Esophagus muscularis mucosa (tissue), 4 donors: Measurements from ENCODE around the gene LIMCH1. TPM values are rescaled to one million over a fixed set of nuclear protein-coding genes. Genes with fewer than 3 reads are reported as not detected.

Experiments used
- DNase-seq: peaks from one replicate; pipeline ENCODE4 v3.0.0-alpha.2; 2017; ENCODE audit errors: extremely low spot score
- H3K27ac ChIP-seq, 4 donors: fragments of 200-600 bp; sonication (generic); replicated peaks in 1 of 4; 1 replicate in 3 of 4; 2 replicates in 1 of 4; pipeline ENCODE4 v1.5.1; 2016 to 2019; ENCODE audit warnings: mild to moderate bottlenecking in 1 of 4
- H3K27me3 ChIP-seq, 4 donors: fragments of 200-600 bp; sonication (generic); one replicate each; pipeline versions ENCODE4 v1.5.1 to v1.6.0; 2016 to 2019
- H3K36me3 ChIP-seq, 4 donors: fragments of 200-600 bp; sonication (generic); one replicate each; pipeline ENCODE4 v1.5.1; 2016 to 2019
- H3K4me1 ChIP-seq, 4 donors: fragments of 200-600 bp; sonication (generic); one replicate each; pipeline ENCODE4 v1.5.1; 2016 to 2019
- H3K4me3 ChIP-seq, 4 donors: fragments of 200-600 bp; sonication (generic); 1 replicate in 2 of 4; 2 replicates in 2 of 4; pipeline ENCODE4 v1.5.1; 2016 to 2019; ENCODE audit warnings: mild to moderate bottlenecking in 4 of 4, moderate library complexity in 1 of 4
- H3K9me3 ChIP-seq, 4 donors: fragments of 200-600 bp; sonication (generic); 1 replicate in 3 of 4; 2 replicates in 1 of 4; pipeline ENCODE4 v1.5.1; 2016 to 2019
- EP300 ChIP-seq: sonication (generic); formaldehyde crosslinking; IDR thresholded peaks from one replicate; pipeline ENCODE4 v1.6.1; 2017; ENCODE audit warnings: antibody characterized with exemption
- POLR2A ChIP-seq: fragments of 450-650 bp; IDR thresholded peaks from one replicate; pipeline ENCODE4 v1.6.1; 2017; ENCODE audit warnings: antibody characterized with exemption, moderate library complexity, mild to moderate bottlenecking, low read depth
- POLR2AphosphoS5 ChIP-seq, 2 donors: sonication (generic); formaldehyde crosslinking; IDR thresholded peaks; one replicate each; pipeline ENCODE4 v1.6.1; 2017; ENCODE audit warnings: antibody characterized with exemption in 2 of 2
- WGBS: methylation state at CpG from one replicate; pipeline ENCODE4 v1.1.5; 2018; 5-methylcytosine and 5-hydroxymethylcytosine counted together
- intact Hi-C: fragments of 100-400 bp; cut with DNase I; formaldehyde crosslinking; loops from one replicate; pipeline ENCODE4 v1.15.1; 2023
- total RNA-seq, 4 donors: library from RNA; depleted of rRNA; stranded (reverse); fragments of >200 nt; gene quantifications; one replicate each; pipeline versions ENCODE4 v1.1.0 to v1.2.1, GENCODE V29; 2016
- TF ChIP-seq, protein P1 (sequence below), 3 experiments: fragments of 200-600 bp in 2 of 3; fragments of 450-650 bp in 1 of 3; sonication (generic) in 2 of 3; IDR thresholded peaks; one replicate each; pipeline ENCODE4 v1.5.1; 2017 to 2019; ENCODE audit warnings: antibody characterized with exemption in 3 of 3, mild to moderate bottlenecking in 2 of 3, moderate library complexity in 1 of 3

The LIMCH1 gene
- total RNA-seq, 4 donors from 2014 or later: 49.0 to 101 (median 72.1) TPM

GRCh38 chr4:41633321-41633720 lies 95.4 kb downstream of the LIMCH1 start:
- Histone ChIP-seq H3K27ac (no peak overlapping the region), H3K4me1 (peaks cover 0 to 9% (median 0%) of the 10 kb centered on the region in 4 donors), H3K36me3 (peaks cover 0 to 37% (median 11%) of the 10 kb centered on the region in 4 donors), H3K4me3 (no peak overlapping the region), H3K27me3 (no peaks in the 10 kb centered on the region), H3K9me3 (no peaks in the 10 kb centered on the region)
- WGBS: 83% methylated on average over 4 of the region's 4 CpGs
- intact Hi-C loops: no loop called here
- no peak for DNase-seq
- no peak for TF ChIP-seq EP300
- TF ChIP-seq POLR2AphosphoS5 (IDR thresholded peaks at IDR 0.05): no peak
- no peak for TF ChIP-seq POLR2A
- TF ChIP-seq, protein P1, sequence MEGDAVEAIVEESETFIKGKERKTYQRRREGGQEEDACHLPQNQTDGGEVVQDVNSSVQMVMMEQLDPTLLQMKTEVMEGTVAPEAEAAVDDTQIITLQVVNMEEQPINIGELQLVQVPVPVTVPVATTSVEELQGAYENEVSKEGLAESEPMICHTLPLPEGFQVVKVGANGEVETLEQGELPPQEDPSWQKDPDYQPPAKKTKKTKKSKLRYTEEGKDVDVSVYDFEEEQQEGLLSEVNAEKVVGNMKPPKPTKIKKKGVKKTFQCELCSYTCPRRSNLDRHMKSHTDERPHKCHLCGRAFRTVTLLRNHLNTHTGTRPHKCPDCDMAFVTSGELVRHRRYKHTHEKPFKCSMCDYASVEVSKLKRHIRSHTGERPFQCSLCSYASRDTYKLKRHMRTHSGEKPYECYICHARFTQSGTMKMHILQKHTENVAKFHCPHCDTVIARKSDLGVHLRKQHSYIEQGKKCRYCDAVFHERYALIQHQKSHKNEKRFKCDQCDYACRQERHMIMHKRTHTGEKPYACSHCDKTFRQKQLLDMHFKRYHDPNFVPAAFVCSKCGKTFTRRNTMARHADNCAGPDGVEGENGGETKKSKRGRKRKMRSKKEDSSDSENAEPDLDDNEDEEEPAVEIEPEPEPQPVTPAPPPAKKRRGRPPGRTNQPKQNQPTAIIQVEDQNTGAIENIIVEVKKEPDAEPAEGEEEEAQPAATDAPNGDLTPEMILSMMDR (IDR thresholded peaks at IDR 0.05): no peak

DNA sequence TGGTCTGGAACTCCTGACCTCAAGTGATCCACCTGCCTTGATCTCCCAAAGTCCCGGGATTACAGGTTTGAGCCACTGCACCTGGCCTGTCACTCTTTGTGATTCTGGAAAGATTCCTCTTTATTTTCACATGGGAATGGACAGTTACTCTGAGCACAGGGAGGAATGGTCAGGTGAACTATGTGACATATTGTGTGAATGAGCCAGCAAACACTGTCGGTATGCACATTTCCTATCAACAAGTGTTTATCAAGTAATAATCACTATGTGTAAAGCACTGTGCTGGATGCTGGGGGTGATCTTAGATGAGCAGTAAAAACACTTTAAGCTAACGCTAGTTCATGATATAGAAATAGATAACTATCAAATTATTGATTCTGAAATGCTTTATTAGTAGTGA lies 97.5 kb downstream of the LIMCH1 start:
- no peak for DNase-seq
- Histone ChIP-seq H3K27ac (no peak overlapping the region), H3K9me3 (no peaks in the 10 kb centered on the region), H3K4me1 (peaks cover 0 to 9% (median 0%) of the 10 kb centered on the region in 4 donors), H3K4me3 (no peak overlapping the region), H3K27me3 (no peaks in the 10 kb centered on the region), H3K36me3 (peaks cover 0 to 24% (median 11%) of the 10 kb centered on the region in 4 donors)
- intact Hi-C loops: no loop called here
- no peak for TF ChIP-seq POLR2A
- TF ChIP-seq, protein P1 (IDR thresholded peaks at IDR 0.05): no peak
- no peak for TF ChIP-seq POLR2AphosphoS5 (IDR thresholded peaks at IDR 0.05)
- no peak for TF ChIP-seq EP300
- 84% methylated on average over 3 of the region's 3 CpGs for WGBS

DNA sequence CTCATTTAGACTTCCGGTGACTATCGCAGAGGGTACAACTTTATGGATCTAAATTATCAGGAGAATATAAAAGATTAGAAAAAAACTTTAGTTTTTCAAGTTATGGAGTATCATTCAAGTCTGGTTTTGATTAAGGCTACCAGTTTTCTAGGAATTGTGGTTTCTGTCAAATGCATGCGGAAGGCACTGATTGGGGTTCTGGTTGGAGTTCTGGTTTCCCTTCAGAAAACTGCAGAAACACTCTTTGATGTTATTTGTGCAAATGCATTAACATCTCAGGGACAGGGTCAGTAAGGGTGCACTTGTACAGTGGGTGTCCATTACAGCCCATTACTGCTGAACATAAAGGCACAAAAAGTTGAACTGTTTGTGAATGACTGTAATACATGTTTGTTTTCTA lies 100.2 kb downstream of the LIMCH1 start:
- WGBS: 93% methylated on average over 3 of the region's 3 CpGs
- intact Hi-C loops: no loop called here
- no peak for DNase-seq
- no peaks in the 10 kb centered on the region for H3K9me3 ChIP-seq
- TF ChIP-seq EP300 (no peak), POLR2AphosphoS5 (IDR thresholded peaks at IDR 0.05) (no peak), POLR2A (no peak)
- TF ChIP-seq, protein P1 (IDR thresholded peaks at IDR 0.05): no peak
- no peak overlapping the region for H3K4me3 ChIP-seq
- H3K36me3 ChIP-seq: peaks cover 0 to 24% (median 9%) of the 10 kb centered on the region in 4 donors
- H3K27ac ChIP-seq: no peak overlapping the region
- no peaks in the 10 kb centered on the region for H3K27me3 ChIP-seq
- H3K4me1 ChIP-seq: peaks cover 0 to 4% (median 3%) of the 10 kb centered on the region in 4 donors

- Histone ChIP-seq H3K4me1 (peaks cover 3 to 11% (median 8%) of the 10 kb centered on the region in 4 donors), H3K27me3 (no peaks in the 10 kb centered on the region), H3K4me3 (no peak overlapping the region), H3K36me3 (peaks cover 0 to 22% (median 7%) of the 10 kb centered on the region in 4 donors), H3K9me3 (no peaks in the 10 kb centered on the region), H3K27ac (no peak overlapping the region)
- no peak for TF ChIP-seq POLR2AphosphoS5 (IDR thresholded peaks at IDR 0.05)
- no peak for TF ChIP-seq POLR2A
- DNase-seq: no peak
- 88% methylated on average over 4 of the region's 4 CpGs for WGBS
- intact Hi-C loops: no loop called here
Observed at GRCh38 chr4:41638866-41639265, 100.9 kb downstream of the LIMCH1 start.

GRCh38 chr4:41639291-41639690 lies 101.3 kb downstream of the LIMCH1 start:
- Histone ChIP-seq H3K27ac (no peak overlapping the region), H3K36me3 (peaks cover 0 to 22% (median 7%) of the 10 kb centered on the region in 4 donors), H3K27me3 (no peaks in the 10 kb centered on the region), H3K4me3 (no peak overlapping the region), H3K4me1 (peaks cover 7 to 15% (median 13%) of the 10 kb centered on the region in 4 donors), H3K9me3 (no peaks in the 10 kb centered on the region)
- no peak for TF ChIP-seq POLR2AphosphoS5 (IDR thresholded peaks at IDR 0.05)
- TF ChIP-seq EP300: no peak
- TF ChIP-seq POLR2A: no peak
- TF ChIP-seq, protein P1 (IDR thresholded peaks at IDR 0.05): no peak
- 90% methylated on average over 1 of the region's 1 CpG for WGBS
- DNase-seq: no peak
- intact Hi-C loops: no loop called here
